ENCODE data around the gene CD96.
"Not testable (repeated sequence)": the region's sequence is repeated elsewhere in the genome, so short reads cannot be mapped to it uniquely, and the experiment has no call there.

The CD96 gene

GRCh38 chr3:111541911-111542483, at the start of gene CD96:
Gene CD96 (plus strand): TSS chr3:111542197. CDS start chr3:111542249, 52 bp downstream.
- DNase-seq, result peak; percentile 87

- no peak for DNase-seq
These were observed 48.7 kb upstream of the CD96 start for GRCh38 chr3:111493276-111493675.

GRCh38 chr3:111496894-111497559, 45.0 kb upstream of the CD96 start:
- no peak for DNase-seq

- DNase-seq, result no peak
These were observed 44.0 kb upstream of the CD96 start for GRCh38 chr3:111498022-111498421.

- DNase-seq, result no peak
These were observed 35.6 kb upstream of the CD96 start for GRCh38 chr3:111506435-111506834.

- no peak for DNase-seq
These were observed 32.7 kb upstream of the CD96 start for GRCh38 chr3:111509308-111509707.

GRCh38 chr3:111517801-111518200, 24.2 kb upstream of the CD96 start:
- DNase-seq, result no peak

- no peak for DNase-seq
These were observed 22.7 kb upstream of the CD96 start for GRCh38 chr3:111519178-111519855.

- no peak for DNase-seq
These were observed 20.1 kb upstream of the CD96 start for GRCh38 chr3:111521891-111522290.

- DNase-seq, result not testable (repeated sequence)
These were observed 17.5 kb upstream of the CD96 start for GRCh38 chr3:111524486-111524885.

GRCh38 chr3:111531446-111531845, 10.6 kb upstream of the CD96 start:
- no peak for DNase-seq

GRCh38 chr3:111534701-111535100, 7.3 kb upstream of the CD96 start:
- no peak for DNase-seq

- no peak for DNase-seq
These were observed 3.9 kb upstream of the CD96 start for GRCh38 chr3:111538111-111538510.

- DNase-seq, result peak; percentile 17
These were observed 3.3 kb upstream of the CD96 start for GRCh38 chr3:111538681-111539083.

- DNase-seq, result peak; percentile 71
These were observed 2.4 kb upstream of the CD96 start for GRCh38 chr3:111539351-111540331.

- DNase-seq, result no peak
These were observed 606 bp upstream of the CD96 start for GRCh38 chr3:111541391-111541790.

GRCh38 chr3:111542611-111543300, 759 bp downstream of the CD96 start:
- DNase-seq, result peak; percentile 29

- DNase-seq, result peak; percentile 20
These were observed 3.4 kb downstream of the CD96 start for GRCh38 chr3:111545349-111545748.

GRCh38 chr3:111547631-111548030, 5.6 kb downstream of the CD96 start:
- peak; percentile 71 for DNase-seq

GRCh38 chr3:111548092-111548491, 6.1 kb downstream of the CD96 start:
- DNase-seq, result peak; percentile 25

- no peak for DNase-seq
These were observed 6.8 kb downstream of the CD96 start for GRCh38 chr3:111548756-111549155.

- DNase-seq, result not testable (repeated sequence)
These were observed 19.9 kb downstream of the CD96 start for GRCh38 chr3:111561902-111562301.

Data from CD4-positive, alpha-beta T cell treated with Interleukin-12 subunit alpha and Interleukin-12 subunit beta, for 1 hour (primary cell).